ENCODE measurements around the gene GPR142.

The GPR142 gene

GRCh38 chr17:74367206-74367605, at the start of gene GPR142:
TSS of gene GPR142 (plus strand) at chr17:74367506. CDS start at chr17:74369541, 2,035 bp downstream.
- no peak for DNase-seq

- no peak for DNase-seq
Measured at GRCh38 chr17:74318391-74318790, 48.9 kb upstream of the GPR142 start.

GRCh38 chr17:74324521-74324920, 42.8 kb upstream of the GPR142 start:
- no peak for DNase-seq

- DNase-seq: no peak
Measured at GRCh38 chr17:74325376-74325742, 41.9 kb upstream of the GPR142 start.

GRCh38 chr17:74325743-74326379, 41.4 kb upstream of the GPR142 start, which contains the start of gene KIF19:
TSS of gene KIF19 (plus strand) at chr17:74326226. CDS start at chr17:74326350, 124 bp downstream.
- no peak for DNase-seq

- no peak for DNase-seq
Measured at GRCh38 chr17:74326506-74326905, 40.8 kb upstream of the GPR142 start.

GRCh38 chr17:74328487-74328886, 38.8 kb upstream of the GPR142 start:
- no peak for DNase-seq

GRCh38 chr17:74329378-74329777, 37.9 kb upstream of the GPR142 start:
- DNase-seq: no peak

- no peak for DNase-seq
Measured at GRCh38 chr17:74330446-74330845, 36.9 kb upstream of the GPR142 start.

GRCh38 chr17:74332017-74332650, 35.2 kb upstream of the GPR142 start:
- no peak for DNase-seq

GRCh38 chr17:74332763-74333283, 34.5 kb upstream of the GPR142 start:
- DNase-seq: peak; percentile 90

GRCh38 chr17:74334393-74335039, 32.8 kb upstream of the GPR142 start:
- DNase-seq: no peak

- peak; percentile 34 for DNase-seq
Measured at GRCh38 chr17:74335529-74336062, 31.7 kb upstream of the GPR142 start.

GRCh38 chr17:74336307-74336706, 31.0 kb upstream of the GPR142 start:
- DNase-seq: no peak

GRCh38 chr17:74337834-74338500, 29.3 kb upstream of the GPR142 start:
- DNase-seq: peak; percentile 86

- DNase-seq: peak; percentile 35
Measured at GRCh38 chr17:74339537-74340195, 27.6 kb upstream of the GPR142 start.

- peak; percentile 49 for DNase-seq
Measured at GRCh38 chr17:74340470-74341023, 26.8 kb upstream of the GPR142 start.

- DNase-seq: peak; percentile 64
Measured at GRCh38 chr17:74342224-74342623, 25.1 kb upstream of the GPR142 start.

- no peak for DNase-seq
Measured at GRCh38 chr17:74343121-74343520, 24.2 kb upstream of the GPR142 start.

- DNase-seq: no peak
Measured at GRCh38 chr17:74343526-74344284, 23.6 kb upstream of the GPR142 start.

GRCh38 chr17:74344658-74345057, 22.6 kb upstream of the GPR142 start:
- DNase-seq: no peak

All from NCI-H1694 treated with DMSO at 0.1 percent for 48 hours (cell line).